PC-9 (cell line): Measurements from ENCODE around the gene AQP3. TPM values are rescaled to one million over a fixed set of nuclear protein-coding genes. Genes with fewer than 3 reads are reported as not detected.

Source experiments
- BruUV-seq: library from RNA; stranded (reverse); fragments of 400-500 nt; replicated peaks from 2 replicates; lab custom pipeline; 2021; lab: Mats Ljungman, UMichigan
- CTCF ChIA-PET: fragments of 300-600 bp; sonication (Branson Sonifier 250); formaldehyde crosslinking; loops from one replicate; lab custom pipeline; 2022; ENCODE audit warnings: antibody characterized with exemption; lab: Charles Lee
- POLR2A ChIA-PET: fragments of 300-600 bp; sonication (Branson Sonifier 250); formaldehyde crosslinking; loops from one replicate; lab custom pipeline; 2022; ENCODE audit warnings: antibody characterized with exemption; ENCODE audit not compliant: unreplicated experiment; lab: Charles Lee
- DNase-seq, 2 experiments: peaks; one replicate each; pipeline versions ENCODE4 v3.0.0 to v3.0.0-alpha.2; 2015 to 2022; ENCODE audit warnings: mixed read lengths in 1 of 2
- H2AFZ ChIP-seq: fragments of 200-600 bp; sonication (generic); 2 replicates; pipeline ENCODE4 v1.8.1; 2017; ENCODE audit warnings: antibody characterized with exemption
- H3F3A ChIP-seq: fragments of 200-600 bp; sonication (generic); 2 replicates; pipeline ENCODE4 v1.8.1; 2017; ENCODE audit warnings: antibody characterized with exemption, mild to moderate bottlenecking, low read depth; ENCODE audit not compliant: insufficient read depth
- H3K27ac ChIP-seq: fragments of 200-600 bp; sonication (generic); 2 replicates; pipeline ENCODE4 v1.6.1; 2016; ENCODE audit warnings: mixed run types
- H3K27me3 ChIP-seq: fragments of 200-600 bp; sonication (generic); 2 replicates; pipeline ENCODE4 v1.6.1; 2016; ENCODE audit warnings: low read depth, mixed run types; ENCODE audit not compliant: insufficient read depth
- H3K36me3 ChIP-seq: fragments of 200-600 bp; sonication (generic); 2 replicates; pipeline ENCODE4 v1.6.1; 2016; ENCODE audit warnings: low read depth, mixed run types
- H3K4me1 ChIP-seq: fragments of 200-600 bp; sonication (generic); replicated peaks from 2 replicates; pipeline ENCODE4 v1.6.1; 2016; ENCODE audit warnings: mixed run types; ENCODE audit not compliant: insufficient read depth
- H3K4me2 ChIP-seq: fragments of 200-600 bp; sonication (generic); 2 replicates; pipeline ENCODE4 v1.6.1; 2017; ENCODE audit warnings: mixed run types
- H3K4me3 ChIP-seq: fragments of 200-600 bp; sonication (generic); 2 replicates; pipeline ENCODE4 v1.6.1; 2016; ENCODE audit warnings: mixed run types
- H3K79me2 ChIP-seq: fragments of 200-600 bp; sonication (generic); 2 replicates; pipeline ENCODE4 v1.6.1; 2017; ENCODE audit warnings: low read depth, mixed run types
- H3K9me2 ChIP-seq: fragments of 200-600 bp; sonication (generic); 2 replicates; pipeline ENCODE4 v1.8.1; 2017; ENCODE audit warnings: mild to moderate bottlenecking; ENCODE audit not compliant: insufficient read depth
- H3K9me3 ChIP-seq: fragments of 200-600 bp; sonication (generic); 2 replicates; pipeline ENCODE4 v1.8.1; 2016; ENCODE audit warnings: low read depth; ENCODE audit not compliant: insufficient read depth
- H4K20me1 ChIP-seq: fragments of 200-600 bp; sonication (generic); 2 replicates; pipeline ENCODE4 v1.8.1; 2017; ENCODE audit not compliant: insufficient read depth
- EZH2 ChIP-seq: fragments of 200-600 bp; sonication (generic); IDR thresholded peaks from 2 replicates; pipeline ENCODE4 v1.8.0; 2017; ENCODE audit warnings: antibody characterized with exemption, low read depth
- intact Hi-C: fragments of 100-400 bp; cut with micrococcal nuclease; formaldehyde crosslinking; loops from one replicate; pipeline ENCODE4 v1.10.0; 2022; ENCODE audit not compliant: unreplicated experiment
- total RNA-seq: library from RNA; stranded (reverse); gene quantifications from 2 replicates; pipeline ENCODE4 v1.2.3, GENCODE V29; 2021
- TF ChIP-seq, protein P1 (sequence below): fragments of 200-600 bp; sonication (generic); conservative IDR thresholded peaks from 2 replicates; pipeline ENCODE4 v1.6.1; 2017; ENCODE audit warnings: mixed run types, antibody characterized with exemption, mild to moderate bottlenecking, moderate library complexity

AQP3 gene
- total RNA-seq, 1 experiment from 2014 or later = 9.9 TPM

- DNase-seq = no peak
- TF ChIP-seq, protein P1, sequence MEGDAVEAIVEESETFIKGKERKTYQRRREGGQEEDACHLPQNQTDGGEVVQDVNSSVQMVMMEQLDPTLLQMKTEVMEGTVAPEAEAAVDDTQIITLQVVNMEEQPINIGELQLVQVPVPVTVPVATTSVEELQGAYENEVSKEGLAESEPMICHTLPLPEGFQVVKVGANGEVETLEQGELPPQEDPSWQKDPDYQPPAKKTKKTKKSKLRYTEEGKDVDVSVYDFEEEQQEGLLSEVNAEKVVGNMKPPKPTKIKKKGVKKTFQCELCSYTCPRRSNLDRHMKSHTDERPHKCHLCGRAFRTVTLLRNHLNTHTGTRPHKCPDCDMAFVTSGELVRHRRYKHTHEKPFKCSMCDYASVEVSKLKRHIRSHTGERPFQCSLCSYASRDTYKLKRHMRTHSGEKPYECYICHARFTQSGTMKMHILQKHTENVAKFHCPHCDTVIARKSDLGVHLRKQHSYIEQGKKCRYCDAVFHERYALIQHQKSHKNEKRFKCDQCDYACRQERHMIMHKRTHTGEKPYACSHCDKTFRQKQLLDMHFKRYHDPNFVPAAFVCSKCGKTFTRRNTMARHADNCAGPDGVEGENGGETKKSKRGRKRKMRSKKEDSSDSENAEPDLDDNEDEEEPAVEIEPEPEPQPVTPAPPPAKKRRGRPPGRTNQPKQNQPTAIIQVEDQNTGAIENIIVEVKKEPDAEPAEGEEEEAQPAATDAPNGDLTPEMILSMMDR = no peak
- no peak for TF ChIP-seq EZH2
These were observed 27.6 kb downstream of the AQP3 start for GRCh38 chr9:33419708-33420303.

GRCh38 chr9:33418090-33418489 lies 29.3 kb downstream of the AQP3 start:
- H4K20me1 ChIP-seq = no peaks in the 10 kb centered on the region
- no peak overlapping the region for H2AFZ ChIP-seq
- H3K4me2 ChIP-seq = no peak overlapping the region
- no peaks in the 10 kb centered on the region for H3K79me2 ChIP-seq
- no TSS peak for BruUV-seq
- H3K9me2 ChIP-seq = no peaks in the 10 kb centered on the region
- 0 out of 2 replicates have a peak, but pooled peaks cover 6% of the 10 kb centered on the region for H3F3A ChIP-seq
- H3K27ac ChIP-seq = no peak overlapping the region
- H3K9me3 ChIP-seq = no peaks in the 10 kb centered on the region
- no peaks in the 10 kb centered on the region for H3K27me3 ChIP-seq
- H3K36me3 ChIP-seq = no peaks in the 10 kb centered on the region
- intact Hi-C loops = loop anchor here (5.0 kb wide), 1 partner anchor 34 kb away; no protein-coding TSS in a partner anchor
- H3K4me3 ChIP-seq = no peak overlapping the region
- TF ChIP-seq, protein P1 = no peak
- TF ChIP-seq EZH2 = no peak
- H3K4me1 ChIP-seq = peaks cover 27% of the 10 kb centered on the region
- POLR2A ChIA-PET = interaction anchor here (0.6 kb wide), 1 partner anchor 203 kb away, joined by 4 read pairs; no protein-coding TSS in a partner anchor
- peak in 1 of 2 experiments; percentile 70 for DNase-seq
- CTCF ChIA-PET = interaction anchor here (0.6 kb wide), 1 partner anchor 29 kb away, joined by 3 read pairs; the partner anchor contains the start of gene AQP3

More at GRCh38 chr9:33419708-33420303, 27.6 kb downstream of the AQP3 start:
- intact Hi-C loops = loop anchor here (5.0 kb wide), 1 partner anchor 32 kb away; no protein-coding TSS in a partner anchor
- CTCF ChIA-PET = interaction anchor here (0.7 kb wide), 1 partner anchor 204 kb away, joined by 5 read pairs; no protein-coding TSS in a partner anchor
- Histone ChIP-seq H3K27me3 (no peaks in the 10 kb centered on the region), H3K36me3 (no peaks in the 10 kb centered on the region), H3F3A (0 out of 2 replicates have a peak, but pooled peaks cover 6% of the 10 kb centered on the region), H3K27ac (no peak overlapping the region), H3K4me1 (peaks cover 27% of the 10 kb centered on the region), H2AFZ (no peak overlapping the region), H3K4me3 (no peak overlapping the region), H3K4me2 (no peak overlapping the region), H4K20me1 (no peaks in the 10 kb centered on the region), H3K9me3 (no peaks in the 10 kb centered on the region), H3K79me2 (no peaks in the 10 kb centered on the region), H3K9me2 (no peaks in the 10 kb centered on the region)
- POLR2A ChIA-PET = no interaction called here
- no TSS peak for BruUV-seq

GRCh38 chr9:33416996-33417395 lies 30.4 kb downstream of the AQP3 start:
- Histone ChIP-seq H3F3A (0 out of 2 replicates have a peak, but pooled peaks cover 6% of the 10 kb centered on the region), H2AFZ (no peak overlapping the region), H3K27me3 (no peaks in the 10 kb centered on the region), H3K9me3 (no peaks in the 10 kb centered on the region), H3K36me3 (no peaks in the 10 kb centered on the region), H3K4me2 (no peak overlapping the region), H3K9me2 (no peaks in the 10 kb centered on the region), H3K27ac (no peak overlapping the region), H3K79me2 (no peaks in the 10 kb centered on the region), H4K20me1 (no peaks in the 10 kb centered on the region), H3K4me1 (peaks cover 27% of the 10 kb centered on the region), H3K4me3 (no peak overlapping the region)
- intact Hi-C loops = loop anchor here (5.0 kb wide), 1 partner anchor 35 kb away; no protein-coding TSS in a partner anchor
- ChIA-PET POLR2A (no interaction called here), CTCF (no interaction called here)
- TF ChIP-seq EZH2 = no peak
- TF ChIP-seq, protein P1 = no peak
- DNase-seq = no peak
- BruUV-seq = no TSS peak
